GM18505 (cell line): ENCODE results near the gene KRTAP5-1.
"Not testable (repeated sequence)": the region's sequence is repeated elsewhere in the genome, so short reads cannot be mapped to it uniquely, and the experiment has no call there.

Experiments used
- ATAC-seq: cut with Tn5 transposase; IDR thresholded peaks from one replicate; pipeline ENCODE4 v1.9.1; 2021; ENCODE audit not compliant: unreplicated experiment
- POLR2A ChIP-seq: IDR thresholded peaks from 4 replicates; pipeline ENCODE4 v1.6.1; 2011; ENCODE audit warnings: borderline replicate concordance; ENCODE audit not compliant: insufficient read depth, insufficient read length; ENCODE audit errors: extremely low read depth

The KRTAP5-1 gene

DNA sequence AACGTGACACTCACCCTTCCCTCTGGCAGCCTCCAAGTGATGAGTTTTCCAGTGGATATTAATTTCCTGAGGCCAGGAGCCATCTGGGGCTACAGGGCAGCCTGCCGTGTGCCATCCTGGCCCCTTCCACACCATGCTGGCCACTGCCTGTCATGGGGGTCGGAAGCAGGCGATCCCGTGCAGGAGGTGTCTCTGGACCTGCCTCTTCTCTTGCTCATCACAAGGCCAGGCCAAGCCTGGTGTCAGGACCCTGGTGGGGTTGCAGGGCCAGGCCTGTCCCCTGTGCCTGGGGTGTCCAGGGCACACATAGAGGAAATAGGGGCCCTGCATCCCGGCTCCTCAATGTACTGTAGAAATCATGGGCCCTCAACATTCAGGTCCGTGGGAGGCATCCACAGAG lies 19.6 kb upstream of the KRTAP5-1 start:
- no peak for ATAC-seq
- no peak for TF ChIP-seq POLR2A

- no peak for TF ChIP-seq POLR2A
- no peak for ATAC-seq
Observed at GRCh38 chr11:1604181-1604580, 19.1 kb upstream of the KRTAP5-1 start.

DNA sequence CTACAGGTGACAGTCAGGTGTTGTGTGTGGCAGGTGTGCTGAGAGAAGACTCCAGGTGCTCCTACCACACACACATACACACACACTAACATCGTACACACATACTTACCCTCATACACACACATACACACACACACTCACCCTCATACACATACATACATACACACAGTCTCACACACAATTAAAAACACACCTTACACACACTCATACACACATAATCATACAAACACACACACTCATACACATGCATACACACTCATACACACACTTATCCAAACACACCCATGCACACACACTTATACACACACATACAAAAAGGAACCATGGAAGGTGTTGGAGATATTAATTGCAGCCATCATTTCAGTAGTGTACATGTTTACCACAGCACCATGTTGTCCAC lies 18.5 kb upstream of the KRTAP5-1 start:
- ATAC-seq = no peak
- no peak for TF ChIP-seq POLR2A

GRCh38 chr11:1601663-1602062 lies 16.6 kb upstream of the KRTAP5-1 start:
- ATAC-seq = not testable (repeated sequence)

- no peak for ATAC-seq
- TF ChIP-seq POLR2A = no peak
Observed at GRCh38 chr11:1600626-1601025, 15.5 kb upstream of the KRTAP5-1 start.

DNA sequence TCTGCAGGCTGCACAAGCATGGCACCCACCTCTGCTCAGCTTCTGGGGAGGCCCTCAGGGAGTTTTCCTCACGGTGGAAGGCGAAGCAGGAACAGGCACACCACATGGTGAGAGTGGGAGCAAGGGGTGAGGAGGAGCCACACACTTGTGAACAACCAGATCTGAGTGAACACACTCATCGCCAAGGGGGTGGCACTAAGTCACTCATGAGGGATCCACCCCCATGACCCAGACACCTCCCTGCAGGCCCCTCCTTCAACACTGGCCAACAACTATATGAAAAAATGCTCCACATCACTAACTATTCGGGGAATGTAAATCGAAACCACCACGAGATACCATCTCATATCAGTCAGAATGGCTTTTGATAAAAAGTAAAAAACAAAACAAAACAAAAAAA lies 13.7 kb upstream of the KRTAP5-1 start:
- ATAC-seq = no peak
- TF ChIP-seq POLR2A = no peak

DNA sequence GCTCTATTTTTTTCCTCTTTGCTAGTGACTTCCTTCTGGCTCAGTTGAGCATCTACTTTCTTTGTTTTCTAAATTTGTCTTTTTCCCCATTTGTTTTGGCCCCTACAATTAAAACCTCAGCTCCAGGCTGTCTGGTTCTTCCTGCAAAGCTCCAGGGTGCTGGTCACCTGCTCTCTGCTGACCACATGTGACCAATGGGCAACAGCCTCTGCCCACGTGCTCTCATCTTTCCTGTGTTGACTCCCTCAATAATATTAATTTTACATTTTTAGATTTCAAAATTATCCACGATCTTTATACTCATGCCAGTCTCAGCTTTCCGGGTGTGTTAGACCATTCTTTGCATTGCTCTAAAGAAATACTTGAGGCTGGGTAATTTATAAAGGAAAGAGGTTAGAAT lies 13.3 kb upstream of the KRTAP5-1 start:
- ATAC-seq = not testable (repeated sequence)

DNA sequence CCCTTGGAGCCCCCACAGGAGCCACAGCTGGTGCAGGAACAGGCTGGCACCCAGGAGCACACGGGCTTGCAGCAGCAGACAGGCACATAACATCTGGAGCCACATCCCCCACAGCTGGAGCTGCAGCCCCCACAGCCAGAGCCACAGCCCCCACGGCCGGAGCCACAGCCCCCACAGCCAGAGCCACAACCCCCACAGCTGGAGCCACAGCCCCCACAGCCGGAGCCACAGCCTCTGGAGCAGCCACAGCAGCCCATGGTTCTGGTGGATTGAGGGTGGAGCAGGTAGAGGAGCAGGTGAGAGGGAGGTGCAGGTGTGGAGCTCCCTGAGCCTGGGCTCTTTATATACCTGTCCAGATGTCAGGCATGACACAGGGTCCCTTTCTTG lies 12.9 kb upstream of the KRTAP5-1 start, which contains the start of gene KRTAP5-2:
Gene KRTAP5-2, minus strand, starts transcription at position 301 of the 387 bp plus-strand sequence. Its CDS starts 44 bp downstream, at position 257.
- ATAC-seq = no peak
- no peak for TF ChIP-seq POLR2A

DNA sequence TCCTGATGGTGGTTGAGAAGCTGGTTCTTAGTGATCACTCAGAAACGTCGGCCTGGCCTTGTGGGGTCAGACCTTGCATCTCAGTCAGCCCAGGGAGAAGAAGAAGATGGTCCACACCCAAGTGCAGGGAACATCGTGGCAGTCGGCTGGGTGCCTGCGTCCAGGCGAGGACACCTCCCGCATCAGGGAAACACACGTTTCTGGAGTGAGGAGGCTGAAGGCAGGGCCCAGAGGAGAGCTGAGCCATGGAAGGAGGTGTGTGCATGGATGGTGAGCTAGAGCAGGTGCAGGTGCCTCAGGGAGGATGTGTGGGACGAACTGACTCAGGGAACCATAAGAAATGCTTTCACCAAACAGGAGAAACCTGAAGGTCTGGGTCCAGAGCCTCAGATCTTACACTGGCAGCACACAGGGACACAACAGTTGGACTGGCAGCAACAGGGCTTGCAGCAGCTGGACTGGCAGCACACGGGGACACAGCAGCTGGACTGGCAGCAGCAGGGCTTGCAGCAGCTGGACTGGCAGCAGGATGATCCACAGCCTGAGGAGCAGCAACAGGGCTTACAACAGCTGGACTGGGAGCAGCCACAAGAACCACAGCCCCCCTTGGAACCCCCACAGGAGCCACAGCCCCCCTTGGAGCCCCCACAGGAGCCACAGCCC lies 12.4 kb upstream of the KRTAP5-1 start:
- no peak for TF ChIP-seq POLR2A
- ATAC-seq = no peak

DNA sequence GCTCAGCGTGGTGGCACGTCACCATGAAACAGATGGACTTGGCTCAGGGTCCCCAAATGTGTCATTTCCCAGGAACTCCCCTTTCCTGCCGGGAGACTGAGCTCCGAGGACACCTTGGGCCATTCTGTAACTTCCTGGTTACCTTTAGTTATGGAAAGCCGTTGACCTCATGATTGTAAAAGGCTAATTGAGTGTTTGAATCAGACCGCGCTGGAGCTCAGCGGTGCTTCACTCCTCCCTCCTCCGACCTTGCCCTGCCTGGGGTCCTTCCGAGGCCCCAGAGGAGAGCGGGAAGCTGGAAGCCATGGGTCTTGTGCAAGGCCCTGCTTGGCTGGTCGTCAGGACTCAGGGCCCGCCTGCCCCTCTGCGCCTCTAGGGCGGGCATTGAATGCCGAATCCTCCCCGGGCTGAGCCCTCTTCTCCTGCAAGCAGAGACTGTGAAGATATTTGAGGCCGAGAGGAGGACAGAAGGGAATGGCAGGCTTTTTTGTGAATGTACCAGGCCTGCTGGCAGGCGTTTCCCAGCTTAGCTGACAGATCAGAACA lies 11.6 kb upstream of the KRTAP5-1 start:
- ATAC-seq = not testable (repeated sequence)

DNA sequence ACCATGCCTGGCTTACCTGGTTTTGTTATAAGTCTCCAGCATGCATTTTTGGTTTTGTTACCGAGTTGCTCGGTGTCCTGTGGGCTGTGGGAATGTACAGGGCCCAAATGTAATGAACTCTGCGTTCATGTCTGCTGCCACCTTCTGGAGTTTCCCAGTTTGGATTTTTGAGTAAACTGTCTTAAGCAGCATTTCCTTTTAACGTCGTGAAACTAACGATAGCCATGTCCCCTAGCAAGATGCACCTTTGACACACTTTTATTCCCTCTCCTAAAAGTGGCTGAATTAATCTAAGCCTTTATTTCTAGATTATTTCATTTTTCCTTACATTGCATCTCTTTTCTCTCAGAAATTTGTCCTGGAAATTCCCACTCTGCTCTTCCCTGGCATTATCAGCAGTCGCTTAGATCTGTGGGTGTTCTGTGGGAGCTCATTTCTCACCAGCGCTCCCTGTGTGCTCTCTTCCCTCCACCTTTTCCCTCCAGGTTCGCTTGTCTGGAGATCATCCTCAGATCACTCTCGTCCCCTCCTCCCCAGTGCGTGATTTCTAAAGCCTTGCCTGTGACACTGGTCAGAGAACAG lies 11.0 kb upstream of the KRTAP5-1 start:
- not testable (repeated sequence) for ATAC-seq

GRCh38 chr11:1592628-1593027 lies 7.5 kb upstream of the KRTAP5-1 start:
- no peak for TF ChIP-seq POLR2A
- ATAC-seq = no peak

DNA sequence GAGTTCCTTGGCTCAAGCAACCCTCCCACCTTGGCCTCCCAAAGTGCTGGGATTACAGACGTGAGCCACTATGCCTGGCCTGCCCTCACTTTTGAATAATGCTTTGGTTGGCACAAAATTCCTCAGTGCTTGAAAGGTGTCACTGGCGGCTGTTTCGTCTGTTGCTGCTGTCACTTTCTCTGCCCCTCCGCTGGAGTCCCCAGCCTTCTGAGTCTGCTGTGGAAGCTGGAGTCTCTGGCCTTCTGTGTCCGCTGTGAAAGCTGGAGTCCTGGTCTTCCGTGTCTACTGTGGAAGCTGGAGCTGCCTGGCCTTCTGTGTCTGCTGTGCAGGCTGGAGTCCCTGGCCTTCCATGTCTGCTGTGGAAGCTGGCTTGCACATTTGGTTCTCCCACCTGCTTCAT lies 4.9 kb upstream of the KRTAP5-1 start:
- ATAC-seq = no peak
- TF ChIP-seq POLR2A = no peak

GRCh38 chr11:1589191-1589963 lies 4.3 kb upstream of the KRTAP5-1 start:
- not testable (repeated sequence) for ATAC-seq

DNA sequence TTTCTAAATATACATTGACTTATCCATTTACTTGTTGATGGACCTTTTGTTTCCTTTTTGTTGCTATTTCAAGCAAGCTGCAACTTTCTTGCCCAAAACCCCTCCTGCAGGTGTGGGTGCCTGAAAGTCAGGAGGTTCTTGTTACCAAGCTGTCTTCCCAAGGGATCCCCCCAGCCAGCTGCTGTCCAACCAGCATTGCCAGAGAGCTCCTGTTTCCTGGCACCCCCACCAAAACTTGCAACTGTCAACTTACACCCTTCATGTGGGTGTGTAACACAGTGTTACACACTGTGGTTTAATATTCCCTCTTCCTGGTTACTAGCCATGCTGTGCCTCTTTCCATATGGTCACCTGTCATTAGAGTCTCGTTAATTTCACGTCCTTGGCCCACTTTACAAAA lies 1.6 kb upstream of the KRTAP5-1 start:
- no peak for ATAC-seq
- no peak for TF ChIP-seq POLR2A

DNA sequence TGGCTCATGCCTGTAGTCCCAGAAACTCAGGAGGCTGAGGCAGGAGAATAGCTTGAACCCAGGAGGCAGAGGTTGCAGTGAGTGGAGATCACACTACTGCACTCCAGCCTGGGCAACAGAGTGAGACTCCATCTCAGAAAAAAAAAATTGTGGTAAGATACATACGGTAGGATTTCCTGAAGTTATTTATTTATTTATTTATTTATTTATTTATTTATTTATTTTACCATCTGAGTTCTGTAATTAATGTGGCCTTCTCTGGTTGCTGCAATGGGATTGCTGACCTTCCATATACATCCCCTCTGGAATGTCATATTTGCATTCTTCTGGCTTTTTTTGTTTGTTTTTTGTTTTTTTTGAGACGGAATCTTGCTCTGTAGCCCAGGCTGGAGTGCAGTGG lies 2.2 kb downstream of the KRTAP5-1 start:
- ATAC-seq = not testable (repeated sequence)
